HepG2 (cell line): Measurements from ENCODE around the gene GJC2. TPM values are rescaled to one million over a fixed set of nuclear protein-coding genes. Genes with fewer than 3 reads are reported as not detected.
A peak's percentile ranks its signal among the peaks of the same experiment; 100 is the strongest.

Experiments used
- ATF3 ChIP-seq: sonication (generic); formaldehyde crosslinking; IDR thresholded peaks from 2 replicates; pipeline ENCODE4 v1.4.0; 2020; ENCODE audit warnings: missing genetic modification reagents
- HNF4G ChIP-seq, 2 experiments: sonication (generic) in 1 of 2; formaldehyde crosslinking in 1 of 2; IDR thresholded peaks; 2 replicates each; pipeline versions ENCODE4 v1.4.0 to v1.6.1; 2011 to 2020; ENCODE audit warnings: borderline replicate concordance in 2 of 2, low read depth in 2 of 2, mild to moderate bottlenecking in 2 of 2, low read length in 1 of 2, missing genetic modification reagents in 1 of 2, moderate library complexity in 1 of 2
- MBNL3 ChIP-seq: fragments of 250-450 bp; sonication (Bioruptor Pico); conservative IDR thresholded peaks from 2 replicates; pipeline ENCODE4 v1.8.0; 2022; ENCODE audit warnings: mild to moderate bottlenecking, inconsistent platforms
- POGZ ChIP-seq: sonication (generic); formaldehyde crosslinking; IDR thresholded peaks from 2 replicates; pipeline ENCODE4 v1.4.0; 2020; ENCODE audit warnings: mild to moderate bottlenecking, missing genetic modification reagents
- STAG1 ChIP-seq: sonication (generic); formaldehyde crosslinking; IDR thresholded peaks from 2 replicates; pipeline ENCODE4 v1.4.0; 2020; ENCODE audit warnings: missing genetic modification reagents
- TEF ChIP-seq: sonication (generic); formaldehyde crosslinking; IDR thresholded peaks from 2 replicates; pipeline ENCODE4 v1.5.0; 2020; ENCODE audit warnings: missing genetic modification reagents
- TSC22D2 ChIP-seq: sonication (generic); formaldehyde crosslinking; IDR thresholded peaks from 2 replicates; pipeline ENCODE4 v1.5.1; 2020; ENCODE audit warnings: missing genetic modification reagents, mild to moderate bottlenecking, borderline replicate concordance
- UBTF ChIP-seq: sonication (generic); formaldehyde crosslinking; IDR thresholded peaks from 2 replicates; pipeline ENCODE4 v1.4.0; 2020; ENCODE audit warnings: mild to moderate bottlenecking, missing genetic modification reagents
- XRCC5 ChIP-seq: fragments of 200-400 bp; formaldehyde crosslinking; optimal IDR thresholded peaks from 2 replicates; pipeline ENCODE3; 2017; ENCODE audit warnings: mild to moderate bottlenecking, low read length
- ZBTB37 ChIP-seq: sonication (generic); formaldehyde crosslinking; IDR thresholded peaks from 2 replicates; pipeline ENCODE4 v1.4.0; 2020; ENCODE audit warnings: mild to moderate bottlenecking, missing genetic modification reagents
- ZFY ChIP-seq: sonication (generic); formaldehyde crosslinking; IDR thresholded peaks from 2 replicates; pipeline ENCODE4 v1.4.0; 2020; ENCODE audit warnings: missing genetic modification reagents
- ZNF318 ChIP-seq: sonication (generic); formaldehyde crosslinking; IDR thresholded peaks from 2 replicates; pipeline ENCODE4 v1.4.0; 2020; ENCODE audit warnings: mild to moderate bottlenecking, missing genetic modification reagents
- ZNF484 ChIP-seq: sonication (generic); formaldehyde crosslinking; IDR thresholded peaks from 2 replicates; pipeline ENCODE4 v1.5.1; 2020; ENCODE audit warnings: mild to moderate bottlenecking, low read depth, missing genetic modification reagents, borderline replicate concordance
- ZNF883 ChIP-seq: sonication (generic); formaldehyde crosslinking; IDR thresholded peaks from 2 replicates; pipeline ENCODE4 v1.5.1; 2020; ENCODE audit warnings: mild to moderate bottlenecking, missing genetic modification reagents; ENCODE audit errors: not compliant biosample characterization
- polyA plus RNA-seq, 8 experiments: library from polyadenylated mRNA; depleted of rRNA in 3 of 8; stranded (reverse) in 7 of 8; unstranded in 1 of 8; fragments of >200 nt; fragmentation: Illumina TruSeq in 4 of 8; extraction: Trizol in 4 of 8; gene quantifications; 2 replicates each; pipeline versions ENCODE4 v1.2.1 to v1.2.3, GENCODE V29; 2011 to 2016; ENCODE audit warnings: low read depth in 4 of 8, missing spikeins in 1 of 8, mixed read lengths in 1 of 8; ENCODE audit not compliant: insufficient read depth in 1 of 8
- total RNA-seq, 5 experiments: library from RNA; depleted of rRNA; stranded (reverse); fragments of >200 nt; fragmentation: Illumina TruSeq; extraction: Trizol; gene quantifications; 2 replicates each; pipeline ENCODE4 v1.2.3, GENCODE V29; 2016; ENCODE audit warnings: low read depth in 1 of 5

Gene GJC2
- total and polyA plus RNA-seq, 2 of the 13 experiments (the other 11 are each of a cell fraction or from before 2014, with no cell fraction given) = 1.6 to 3.8 TPM

- TF ChIP-seq UBTF (CRISPR knock-in tag) (no peak), ZFY (CRISPR knock-in tag) (peak; percentile 98), TEF (no peak), TSC22D2 (CRISPR knock-in tag) (no peak; the same call in 1 of the 2 replicates), HNF4G (IDR thresholded peaks at IDR 0.05; ENCODE audit: borderline replicate concordance, low read depth, low read length) (no peak), HNF4G (CRISPR knock-in tag; IDR thresholded peaks at IDR 0.05; ENCODE audit: borderline replicate concordance, low read depth) (no peak), ZNF883 (no peak), POGZ (CRISPR knock-in tag) (0 out of 2 replicates have a peak, but pooled peaks have one; percentile 24), MBNL3 (CRISPR knock-in tag) (no peak), ZNF484 (CRISPR knock-in tag) (no peak), STAG1 (CRISPR knock-in tag) (0 out of 2 replicates have a peak, but pooled peaks have one; percentile 12), ZBTB37 (CRISPR knock-in tag) (no peak), ATF3 (CRISPR knock-in tag) (0 out of 2 replicates have a peak, but pooled peaks have one; percentile 12), XRCC5 (peak; percentile 83), ZNF318 (CRISPR knock-in tag) (no peak)
Observed at GRCh38 chr1:228165372-228166169, 15.8 kb downstream of the GJC2 start, which contains the start of gene IBA57 (continued).
